ENCODE results near the gene SLC37A3.

The SLC37A3 gene

DNA sequence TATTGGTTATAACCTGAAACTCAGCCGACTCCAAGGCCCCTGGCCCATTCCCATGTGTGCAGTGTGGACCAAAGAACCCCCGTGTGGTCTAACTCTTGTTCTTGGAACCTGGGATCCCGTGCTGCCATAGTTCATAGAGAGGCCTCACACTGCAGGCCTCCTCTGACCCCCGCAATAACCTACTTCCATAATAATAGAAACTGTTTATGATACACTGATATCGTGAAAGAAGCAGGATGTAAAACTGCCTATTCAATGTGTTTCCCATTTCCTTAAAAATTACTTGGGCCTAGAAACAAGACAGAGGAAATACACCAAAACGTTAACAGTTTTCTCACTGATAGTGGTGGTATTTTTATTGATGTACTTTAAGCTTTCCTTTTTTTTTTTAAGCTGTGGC, 112.4 kb downstream of the SLC37A3 start:
- TF ChIP-seq, protein P1, sequence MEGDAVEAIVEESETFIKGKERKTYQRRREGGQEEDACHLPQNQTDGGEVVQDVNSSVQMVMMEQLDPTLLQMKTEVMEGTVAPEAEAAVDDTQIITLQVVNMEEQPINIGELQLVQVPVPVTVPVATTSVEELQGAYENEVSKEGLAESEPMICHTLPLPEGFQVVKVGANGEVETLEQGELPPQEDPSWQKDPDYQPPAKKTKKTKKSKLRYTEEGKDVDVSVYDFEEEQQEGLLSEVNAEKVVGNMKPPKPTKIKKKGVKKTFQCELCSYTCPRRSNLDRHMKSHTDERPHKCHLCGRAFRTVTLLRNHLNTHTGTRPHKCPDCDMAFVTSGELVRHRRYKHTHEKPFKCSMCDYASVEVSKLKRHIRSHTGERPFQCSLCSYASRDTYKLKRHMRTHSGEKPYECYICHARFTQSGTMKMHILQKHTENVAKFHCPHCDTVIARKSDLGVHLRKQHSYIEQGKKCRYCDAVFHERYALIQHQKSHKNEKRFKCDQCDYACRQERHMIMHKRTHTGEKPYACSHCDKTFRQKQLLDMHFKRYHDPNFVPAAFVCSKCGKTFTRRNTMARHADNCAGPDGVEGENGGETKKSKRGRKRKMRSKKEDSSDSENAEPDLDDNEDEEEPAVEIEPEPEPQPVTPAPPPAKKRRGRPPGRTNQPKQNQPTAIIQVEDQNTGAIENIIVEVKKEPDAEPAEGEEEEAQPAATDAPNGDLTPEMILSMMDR (IDR thresholded peaks at IDR 0.05; ENCODE audit: low read depth, low read length, missing control alignments) = no peak
- no peak overlapping the region for H3K27ac ChIP-seq
- H3K27me3 ChIP-seq (replicated peaks) = no peaks in the 10 kb centered on the region
- no peaks in the 10 kb centered on the region for H3K36me3 ChIP-seq (replicated peaks)
- in situ Hi-C loops (cut with HindIII; ENCODE audit: low pct_ligation_motif_present, low sequenced_read_pairs) = no loop called here
- H3K4me3 ChIP-seq (ENCODE audit: low read depth, low read length) = no peak overlapping the region
- DNase-seq = no peak

DNA sequence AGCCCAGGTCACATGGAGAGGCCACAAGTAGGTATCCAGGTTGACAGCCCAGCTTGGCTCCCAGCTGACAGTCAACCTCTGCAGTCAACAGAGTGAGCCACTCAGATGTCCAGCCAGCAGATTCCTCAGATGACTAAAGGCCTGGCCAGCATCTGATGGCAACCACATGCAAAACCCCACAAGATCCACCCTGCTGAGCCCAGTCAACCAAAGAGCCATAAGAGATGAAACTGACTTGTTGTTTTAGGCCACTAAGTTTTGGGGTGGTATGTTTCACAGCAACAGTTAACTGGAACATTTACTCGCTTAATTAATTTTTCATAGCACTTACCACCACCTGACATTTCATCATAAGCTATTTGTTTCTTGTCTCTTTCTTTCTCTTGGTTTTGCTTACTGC, 114.3 kb downstream of the SLC37A3 start:
- no peak overlapping the region for H3K27ac ChIP-seq
- H3K36me3 ChIP-seq (replicated peaks) = no peaks in the 10 kb centered on the region
- in situ Hi-C loops (cut with HindIII; ENCODE audit: low pct_ligation_motif_present, low sequenced_read_pairs) = no loop called here
- TF ChIP-seq, protein P1 (IDR thresholded peaks at IDR 0.05; ENCODE audit: low read depth, low read length, missing control alignments) = no peak
- H3K27me3 ChIP-seq (replicated peaks) = no peaks in the 10 kb centered on the region
- no peak for DNase-seq
- no peak overlapping the region for H3K4me3 ChIP-seq (ENCODE audit: low read depth, low read length)

Measured in brain microvascular endothelial cell (primary cell).